HL-60 (cell line): ENCODE data around the gene ROBO1.

ENCODE experiments used
- POLR2AphosphoS5 ChIP-seq: IDR thresholded peaks from 2 replicates; pipeline ENCODE4 v1.6.1; 2012; ENCODE audit warnings: low read depth
- TF ChIP-seq, protein P1 (sequence below): IDR thresholded peaks from one replicate; pipeline ENCODE4 v1.5.1; 2011; ENCODE audit warnings: low read length, control low read depth, inconsistent platforms; ENCODE audit not compliant: insufficient read depth

GRCh38 chr3:78871048-78871447 lies 896.8 kb downstream of the ROBO1 start:
- TF ChIP-seq, protein P1, sequence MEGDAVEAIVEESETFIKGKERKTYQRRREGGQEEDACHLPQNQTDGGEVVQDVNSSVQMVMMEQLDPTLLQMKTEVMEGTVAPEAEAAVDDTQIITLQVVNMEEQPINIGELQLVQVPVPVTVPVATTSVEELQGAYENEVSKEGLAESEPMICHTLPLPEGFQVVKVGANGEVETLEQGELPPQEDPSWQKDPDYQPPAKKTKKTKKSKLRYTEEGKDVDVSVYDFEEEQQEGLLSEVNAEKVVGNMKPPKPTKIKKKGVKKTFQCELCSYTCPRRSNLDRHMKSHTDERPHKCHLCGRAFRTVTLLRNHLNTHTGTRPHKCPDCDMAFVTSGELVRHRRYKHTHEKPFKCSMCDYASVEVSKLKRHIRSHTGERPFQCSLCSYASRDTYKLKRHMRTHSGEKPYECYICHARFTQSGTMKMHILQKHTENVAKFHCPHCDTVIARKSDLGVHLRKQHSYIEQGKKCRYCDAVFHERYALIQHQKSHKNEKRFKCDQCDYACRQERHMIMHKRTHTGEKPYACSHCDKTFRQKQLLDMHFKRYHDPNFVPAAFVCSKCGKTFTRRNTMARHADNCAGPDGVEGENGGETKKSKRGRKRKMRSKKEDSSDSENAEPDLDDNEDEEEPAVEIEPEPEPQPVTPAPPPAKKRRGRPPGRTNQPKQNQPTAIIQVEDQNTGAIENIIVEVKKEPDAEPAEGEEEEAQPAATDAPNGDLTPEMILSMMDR, result no peak
- no peak for TF ChIP-seq POLR2AphosphoS5
